HL-60 (cell line): Measurements from ENCODE around the gene ESPN.

Experiments
- CTCF ChIP-seq: IDR thresholded peaks from one replicate; pipeline ENCODE4 v1.5.1; 2011; ENCODE audit warnings: low read length, control low read depth, inconsistent platforms; ENCODE audit not compliant: insufficient read depth
- GABPA ChIP-seq: IDR thresholded peaks from 2 replicates; pipeline ENCODE4 v1.6.1; 2012; ENCODE audit warnings: low read depth
- POLR2AphosphoS5 ChIP-seq: IDR thresholded peaks from 2 replicates; pipeline ENCODE4 v1.6.1; 2012; ENCODE audit warnings: low read depth
- REST ChIP-seq: IDR thresholded peaks from 2 replicates; pipeline ENCODE4 v1.6.1; 2012; ENCODE audit warnings: low read depth; ENCODE audit not compliant: insufficient replicate concordance

GRCh38 chr1:6481820-6482219 lies 57.2 kb downstream of the ESPN start:
- TF ChIP-seq CTCF: no peak
- no peak for TF ChIP-seq GABPA
- TF ChIP-seq POLR2AphosphoS5: no peak
- TF ChIP-seq REST: no peak
